Neutrophil (primary cell): ENCODE measurements around the gene TTC13.

Experiments used
- H3K27ac ChIP-seq: fragments of 200-600 bp; sonication (generic); 2 replicates; pipeline ENCODE4 v1.5.1; 2016; ENCODE audit warnings: mild to moderate bottlenecking, moderate library complexity
- H3K27me3 ChIP-seq: fragments of 200-600 bp; sonication (generic); 2 replicates; pipeline ENCODE4 v1.6.0; 2016; ENCODE audit warnings: mild to moderate bottlenecking
- H3K36me3 ChIP-seq: fragments of 200-600 bp; sonication (generic); 2 replicates; pipeline ENCODE4 v1.5.1; 2017
- H3K4me1 ChIP-seq, 2 experiments: fragments of 200-600 bp in 1 of 2; sonication (generic) in 1 of 2; 1 replicate in 1 of 2; 2 replicates in 1 of 2; pipeline versions ENCODE4 v1.5.1 to v1.6.1; 2013 to 2016; ENCODE audit warnings: low read depth in 1 of 2, low read length in 1 of 2, mild to moderate bottlenecking in 1 of 2, moderate library complexity in 1 of 2; ENCODE audit not compliant: control insufficient read depth in 1 of 2, insufficient read depth in 1 of 2
- H3K4me3 ChIP-seq, 2 experiments: fragments of 200-600 bp in 1 of 2; sonication (generic) in 1 of 2; 1 replicate in 1 of 2; 2 replicates in 1 of 2; pipeline ENCODE4 v1.5.1; 2013 to 2016; ENCODE audit warnings: low read depth in 1 of 2, low read length in 1 of 2, mild to moderate bottlenecking in 1 of 2, moderate library complexity in 1 of 2
- H3K9me3 ChIP-seq: fragments of 200-600 bp; sonication (generic); 2 replicates; pipeline ENCODE4 v1.5.1; 2016
- TF ChIP-seq, protein P1 (sequence below): fragments of 200-600 bp; sonication (generic); IDR thresholded peaks from 2 replicates; pipeline ENCODE4 v1.5.1; 2016; ENCODE audit warnings: antibody characterized with exemption

The TTC13 gene

DNA sequence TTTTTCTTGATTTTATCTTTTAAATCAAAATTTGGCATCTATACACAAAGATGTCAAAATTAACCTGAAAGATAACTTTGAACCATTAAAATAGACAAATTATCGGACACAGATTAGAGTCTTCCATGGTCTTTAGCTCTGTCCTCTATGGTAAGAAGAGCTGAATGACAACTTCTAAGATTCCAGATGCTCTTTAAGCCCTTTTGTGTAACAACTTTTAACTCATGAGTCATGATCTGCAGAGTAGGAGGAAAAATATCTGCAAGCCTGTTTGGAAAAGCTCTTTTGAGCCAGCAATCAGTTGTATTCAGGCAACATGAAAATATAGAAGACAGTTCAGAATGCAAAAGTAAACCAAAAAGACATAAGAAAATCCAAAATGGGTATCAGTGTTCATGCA lies 37.8 kb downstream of the TTC13 start:
- H3K4me1 ChIP-seq, result peaks cover 0 to 7% of the 10 kb centered on the region in 2 experiments
- H3K9me3 ChIP-seq, result no peaks in the 10 kb centered on the region
- peaks cover 45% of the 10 kb centered on the region for H3K36me3 ChIP-seq
- no peaks in the 10 kb centered on the region for H3K27me3 ChIP-seq
- TF ChIP-seq, protein P1, sequence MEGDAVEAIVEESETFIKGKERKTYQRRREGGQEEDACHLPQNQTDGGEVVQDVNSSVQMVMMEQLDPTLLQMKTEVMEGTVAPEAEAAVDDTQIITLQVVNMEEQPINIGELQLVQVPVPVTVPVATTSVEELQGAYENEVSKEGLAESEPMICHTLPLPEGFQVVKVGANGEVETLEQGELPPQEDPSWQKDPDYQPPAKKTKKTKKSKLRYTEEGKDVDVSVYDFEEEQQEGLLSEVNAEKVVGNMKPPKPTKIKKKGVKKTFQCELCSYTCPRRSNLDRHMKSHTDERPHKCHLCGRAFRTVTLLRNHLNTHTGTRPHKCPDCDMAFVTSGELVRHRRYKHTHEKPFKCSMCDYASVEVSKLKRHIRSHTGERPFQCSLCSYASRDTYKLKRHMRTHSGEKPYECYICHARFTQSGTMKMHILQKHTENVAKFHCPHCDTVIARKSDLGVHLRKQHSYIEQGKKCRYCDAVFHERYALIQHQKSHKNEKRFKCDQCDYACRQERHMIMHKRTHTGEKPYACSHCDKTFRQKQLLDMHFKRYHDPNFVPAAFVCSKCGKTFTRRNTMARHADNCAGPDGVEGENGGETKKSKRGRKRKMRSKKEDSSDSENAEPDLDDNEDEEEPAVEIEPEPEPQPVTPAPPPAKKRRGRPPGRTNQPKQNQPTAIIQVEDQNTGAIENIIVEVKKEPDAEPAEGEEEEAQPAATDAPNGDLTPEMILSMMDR, result no peak
- no peak overlapping the region for H3K4me3 ChIP-seq
- no peak overlapping the region for H3K27ac ChIP-seq

DNA sequence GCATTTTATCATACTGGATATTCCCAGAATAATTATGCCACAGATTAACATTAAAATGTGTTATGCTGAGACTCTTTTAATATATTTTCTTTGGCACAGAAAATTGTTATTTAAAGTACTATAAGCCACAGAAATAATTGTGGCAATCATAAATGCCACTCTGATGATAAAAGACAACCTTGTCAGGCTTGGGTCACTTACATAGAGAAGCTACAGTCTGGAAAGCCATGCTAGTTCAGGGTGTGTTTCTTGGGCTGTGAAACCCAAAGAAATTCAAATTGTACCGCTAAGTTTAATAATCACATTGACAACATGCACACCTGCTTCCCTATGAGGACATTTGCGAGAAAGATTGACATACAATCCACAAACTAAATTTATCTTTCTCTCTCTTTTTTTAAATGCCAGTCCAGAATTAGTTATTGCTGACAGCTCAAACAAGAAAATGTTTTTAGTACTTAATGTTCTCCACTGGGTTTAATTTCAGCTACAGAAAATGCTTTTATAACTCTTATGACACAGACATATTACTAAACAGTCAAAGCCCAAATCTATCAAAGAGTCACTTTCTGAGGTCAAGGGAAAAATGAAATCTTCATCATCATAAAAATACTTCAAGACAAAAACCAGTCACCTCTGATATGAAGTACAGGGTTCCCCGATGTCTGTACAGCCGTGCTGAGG lies 38.7 kb downstream of the TTC13 start:
- no peak overlapping the region for H3K4me3 ChIP-seq
- no peaks in the 10 kb centered on the region for H3K9me3 ChIP-seq
- TF ChIP-seq, protein P1, result no peak
- H3K36me3 ChIP-seq, result peaks cover 42% of the 10 kb centered on the region
- peaks cover 0 to 7% of the 10 kb centered on the region in 2 experiments for H3K4me1 ChIP-seq
- H3K27ac ChIP-seq, result no peak overlapping the region
- no peaks in the 10 kb centered on the region for H3K27me3 ChIP-seq

DNA sequence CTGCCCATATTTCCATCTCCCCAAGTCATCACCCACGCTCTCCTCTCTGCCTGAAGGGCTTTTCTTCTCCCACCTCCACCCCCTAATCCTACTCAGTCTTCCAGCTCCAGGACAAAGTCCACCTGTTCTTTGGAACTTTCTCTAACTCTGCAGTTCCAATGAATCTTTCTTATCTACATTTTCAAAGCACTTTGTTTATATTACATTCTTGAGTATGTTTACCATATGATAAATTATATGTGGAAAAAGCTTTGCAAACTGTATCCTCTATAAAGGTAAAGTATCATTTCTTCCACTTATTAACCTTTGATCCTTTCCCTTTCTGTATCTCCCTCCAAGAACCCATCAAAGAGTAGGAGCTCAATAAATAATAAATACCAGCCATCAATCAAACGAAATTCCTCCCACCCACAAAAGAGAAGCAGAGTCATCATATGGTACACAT lies 39.7 kb downstream of the TTC13 start:
- Histone ChIP-seq H3K36me3 (peaks cover 38% of the 10 kb centered on the region), H3K4me1 (peaks cover 0 to 7% of the 10 kb centered on the region in 2 experiments), H3K27ac (no peak overlapping the region), H3K9me3 (no peaks in the 10 kb centered on the region), H3K4me3 (no peak overlapping the region), H3K27me3 (no peaks in the 10 kb centered on the region)
- TF ChIP-seq, protein P1, result no peak

DNA sequence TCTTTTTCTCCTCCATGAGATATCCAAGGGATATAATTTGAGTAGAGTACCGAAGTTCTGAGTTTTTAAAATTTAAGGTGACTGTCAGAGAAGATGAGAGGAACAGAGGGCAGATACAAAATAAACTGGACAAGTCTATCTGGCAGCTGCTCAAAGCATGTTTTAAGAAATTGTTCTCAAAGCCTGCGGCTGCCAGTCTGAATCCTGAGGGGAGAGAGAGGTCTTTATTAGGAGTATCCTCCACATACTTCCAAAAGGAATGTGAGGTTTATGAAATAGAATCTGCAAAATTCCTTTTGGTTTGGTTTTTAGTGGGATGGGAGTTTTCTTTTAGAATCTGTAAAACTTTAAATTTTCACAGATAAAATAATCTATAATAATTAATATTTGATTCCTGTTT lies 41.3 kb downstream of the TTC13 start:
- H3K36me3 ChIP-seq, result peaks cover 47% of the 10 kb centered on the region
- peaks cover 0 to 7% of the 10 kb centered on the region in 2 experiments for H3K4me1 ChIP-seq

DNA sequence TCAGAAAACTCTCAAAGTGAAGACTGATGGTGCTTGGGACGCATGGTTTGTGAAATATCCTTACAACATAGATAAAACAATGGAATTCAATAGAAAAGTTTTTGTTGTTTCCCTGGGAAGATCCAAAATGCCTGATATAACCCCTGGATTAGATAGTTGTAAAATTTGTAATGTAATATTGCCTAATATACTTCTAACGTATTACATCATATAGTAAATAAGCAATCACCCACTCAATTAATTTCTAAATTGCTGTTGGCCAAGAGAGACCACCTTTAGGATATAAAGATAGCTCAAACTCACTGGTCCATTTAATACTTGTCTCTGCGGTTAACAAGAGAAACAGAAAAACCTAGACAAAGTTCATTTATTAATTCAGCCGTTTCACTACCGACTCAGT lies 42.2 kb downstream of the TTC13 start:
- H3K27ac ChIP-seq, result no peak overlapping the region
- no peak overlapping the region for H3K4me3 ChIP-seq
- no peaks in the 10 kb centered on the region for H3K9me3 ChIP-seq
- TF ChIP-seq, protein P1, result no peak
- H3K27me3 ChIP-seq, result no peaks in the 10 kb centered on the region
- H3K4me1 ChIP-seq, result peaks cover 0 to 7% of the 10 kb centered on the region in 2 experiments
- peaks cover 54% of the 10 kb centered on the region for H3K36me3 ChIP-seq

More for the DNA sequence above, 41.3 kb downstream of the TTC13 start:
- Histone ChIP-seq H3K4me3 (no peak overlapping the region), H3K27me3 (no peaks in the 10 kb centered on the region), H3K27ac (no peak overlapping the region), H3K9me3 (no peaks in the 10 kb centered on the region)
- TF ChIP-seq, protein P1, result no peak
